Left colon (tissue), 2 donors: ENCODE data around the gene MAG. TPM values are rescaled to one million over a fixed set of nuclear protein-coding genes. Genes with fewer than 3 reads are reported as not detected.
"Not testable (repeated sequence)": the region's sequence is repeated elsewhere in the genome, so short reads cannot be mapped to it uniquely, and the experiment has no call there.

ENCODE experiments used
- ATAC-seq: fragments of 200-7000 bp; cut with Tn5 transposase; one replicate; pipeline ENCODE4 v1.9.1; 2020; ENCODE audit warnings: mild to moderate bottlenecking, moderate library complexity
- DNase-seq, 2 donors: peaks; one replicate each; pipeline ENCODE4 v3.0.0-alpha.2; 2020
- intact Hi-C, 2 donors: fragments of 100-400 bp; cut with DNase I in 1 of 2; cut with micrococcal nuclease in 1 of 2; formaldehyde crosslinking; loops; one replicate each; pipeline versions ENCODE4 v1.11.2 to v1.14.0; 2022; cut with DNase I, micrococcal nuclease
- total RNA-seq, 2 donors: library from RNA; stranded (reverse); fragmentation: NEBNext Ultra II Directional; extraction: Animal tissue kit (Norgen Biotek cat#: 25700); gene quantifications; one replicate each; pipeline ENCODE4 v1.2.1, GENCODE V29; 2021
- donor health status: DM: no; HTN: no; CAD: no.
- donor health status: DM: yes; HTN: yes; CAD: no.

The MAG gene
- total RNA-seq, 2 donors from 2014 or later = not detected

DNA sequence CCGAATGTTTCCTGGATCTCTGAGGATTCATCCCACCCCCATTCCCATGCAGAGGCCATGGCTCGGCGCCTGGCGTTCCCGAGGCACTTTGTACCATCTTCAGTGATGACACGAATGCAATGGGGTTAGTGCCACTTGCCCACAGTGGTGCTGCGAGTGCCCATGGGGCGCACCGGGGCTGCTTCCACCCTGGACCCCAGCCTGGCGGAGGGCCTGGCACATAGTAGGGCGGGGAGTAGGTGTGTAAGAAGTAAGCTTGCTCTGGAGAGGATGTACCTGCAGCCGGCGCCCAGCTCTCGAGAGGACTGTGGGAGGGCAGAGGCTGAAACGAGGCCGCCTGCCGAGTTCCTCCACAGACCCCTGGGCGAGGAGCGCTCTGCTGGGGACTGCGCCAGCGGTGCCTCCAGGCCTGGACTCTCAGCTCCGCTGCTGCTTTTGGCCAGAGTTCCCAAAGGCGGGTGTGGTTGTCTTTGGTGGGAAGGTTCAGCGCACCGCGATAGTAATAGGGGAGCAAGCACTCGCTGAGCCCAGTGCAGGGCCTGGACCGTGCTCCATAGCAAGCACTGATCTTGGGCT is 15.2 kb upstream of the MAG start:
- no peak for DNase-seq
- ATAC-seq = no peak
- intact Hi-C loops = loop anchor here in 1 of 2 donors (10.0 kb wide), 1 partner anchor 132 kb away; the partner anchor contains the start of gene FXYD7

DNA sequence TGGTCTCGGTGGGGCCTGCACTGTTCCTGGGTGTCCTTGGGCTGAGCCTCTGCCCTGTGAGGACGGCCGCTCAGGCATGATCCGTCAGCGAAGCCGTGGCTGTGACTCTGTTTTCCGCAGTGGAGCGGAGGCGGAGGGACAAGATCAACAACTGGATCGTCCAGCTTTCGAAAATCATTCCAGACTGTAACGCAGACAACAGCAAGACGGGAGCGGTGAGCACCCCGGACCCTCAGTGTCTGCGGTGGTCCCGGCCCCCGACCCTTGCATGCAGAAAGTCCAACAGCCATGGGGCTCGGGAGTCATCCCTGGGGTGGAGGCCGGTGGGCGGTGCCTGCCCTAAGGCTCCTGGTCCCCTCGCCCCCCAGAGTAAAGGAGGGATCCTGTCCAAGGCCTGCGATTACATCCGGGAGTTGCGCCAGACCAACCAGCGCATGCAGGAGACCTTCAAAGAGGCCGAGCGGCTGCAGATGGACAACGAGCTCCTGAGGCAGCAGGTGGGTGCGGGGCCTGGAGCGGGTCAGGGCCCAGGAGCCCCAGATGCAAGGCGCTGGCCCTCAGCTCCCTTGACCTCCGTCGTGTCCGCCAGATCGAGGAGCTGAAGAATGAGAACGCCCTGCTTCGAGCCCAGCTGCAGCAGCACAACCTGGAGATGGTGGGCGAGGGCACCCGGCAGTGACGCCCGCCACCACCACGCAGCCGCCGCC is 13.2 kb upstream of the MAG start:
- peak; percentile 3 for ATAC-seq
- intact Hi-C loops = loop anchor here in 1 of 2 donors (10.0 kb wide), 1 partner anchor 134 kb away; the partner anchor contains the start of gene FXYD7
- DNase-seq = no peak

DNA sequence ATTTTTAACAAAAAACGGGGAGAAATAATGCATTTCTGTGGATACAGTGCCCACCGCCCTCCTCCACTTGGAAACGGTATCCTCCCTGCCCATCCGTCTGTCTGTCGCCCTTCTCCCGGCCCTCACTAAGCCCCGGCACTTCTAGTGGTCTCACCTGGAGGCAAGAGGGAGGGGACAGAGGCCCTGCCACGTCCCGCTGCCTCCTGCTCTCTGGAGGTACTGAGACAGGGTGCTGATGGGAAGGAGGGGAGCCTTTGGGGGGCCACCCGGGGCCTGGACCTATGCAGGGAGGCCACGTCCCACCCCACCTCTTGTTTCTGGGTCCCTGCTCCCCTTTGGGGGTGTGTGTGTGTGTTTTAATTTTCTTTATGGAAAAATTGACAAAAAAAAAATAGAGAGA is 12.6 kb upstream of the MAG start:
- no peak for DNase-seq
- ATAC-seq = no peak
- intact Hi-C loops = loop anchor here in 1 of 2 donors (10.0 kb wide), 1 partner anchor 135 kb away; the partner anchor contains the start of gene FXYD7

DNA sequence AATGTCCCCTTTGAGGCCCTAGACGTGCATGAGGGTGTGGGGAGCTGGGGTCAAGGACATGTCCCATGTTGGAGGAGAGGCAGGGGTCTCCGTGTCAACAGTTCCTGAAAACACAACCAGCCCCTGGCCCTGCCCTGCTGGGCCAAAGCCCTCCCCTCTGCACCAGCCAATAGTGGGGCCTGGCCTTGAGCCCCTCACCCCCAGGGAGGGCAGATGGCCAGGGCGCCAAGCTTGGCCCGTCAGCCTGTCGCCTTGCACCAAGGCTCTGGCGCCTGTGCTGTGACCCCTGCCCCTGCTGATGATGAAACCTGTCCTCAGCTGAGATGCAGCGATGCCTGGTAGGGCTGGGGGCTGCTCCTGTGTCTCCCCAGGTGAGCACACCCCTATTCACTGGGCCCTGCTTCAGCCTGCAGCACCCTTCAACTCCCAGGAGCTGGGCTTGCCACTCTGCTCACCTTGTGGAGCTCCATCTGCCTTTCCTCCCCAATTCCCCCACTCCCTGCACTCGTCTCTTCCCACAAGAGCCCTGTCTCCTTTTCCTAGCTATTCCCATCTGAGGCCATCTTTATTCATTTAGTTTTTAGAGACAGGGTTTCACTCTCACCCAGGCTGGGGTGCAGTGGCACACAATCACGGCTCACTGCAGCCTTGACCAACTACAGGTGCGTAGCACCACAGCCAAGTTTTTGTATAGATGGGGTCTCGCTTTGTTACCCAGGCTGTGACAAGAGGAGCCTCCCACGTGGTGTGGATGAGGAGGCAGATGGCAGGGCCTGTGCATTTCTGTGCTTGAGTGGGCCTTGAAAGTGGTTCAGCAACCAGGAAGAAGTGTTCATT is 11.8 kb upstream of the MAG start:
- no peak for DNase-seq
- peak; percentile 11 for ATAC-seq
- intact Hi-C loops = loop anchor here in 1 of 2 donors (10.0 kb wide), 1 partner anchor 135 kb away; the partner anchor contains the start of gene FXYD7

DNA sequence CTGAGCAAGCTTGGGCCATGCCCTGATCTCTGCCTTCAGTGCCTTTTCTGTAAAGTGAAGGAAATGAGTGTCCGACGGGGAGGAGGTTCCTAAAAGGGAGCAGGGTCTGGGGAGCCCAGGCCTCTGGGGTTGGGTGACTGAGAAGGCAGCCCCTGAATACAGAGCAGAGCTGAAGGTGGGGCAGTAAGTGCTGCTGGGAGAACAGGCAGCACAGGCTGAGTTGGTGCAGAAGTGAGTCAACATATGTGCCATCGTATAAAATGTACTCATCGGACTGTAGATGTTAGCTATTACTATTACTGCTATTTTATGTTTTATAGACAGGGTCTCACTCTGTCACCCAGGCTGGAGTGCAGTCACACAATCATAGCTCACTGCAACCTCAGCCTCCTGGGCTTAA is 10.7 kb upstream of the MAG start:
- intact Hi-C loops = no loop called here
- ATAC-seq = no peak

DNA sequence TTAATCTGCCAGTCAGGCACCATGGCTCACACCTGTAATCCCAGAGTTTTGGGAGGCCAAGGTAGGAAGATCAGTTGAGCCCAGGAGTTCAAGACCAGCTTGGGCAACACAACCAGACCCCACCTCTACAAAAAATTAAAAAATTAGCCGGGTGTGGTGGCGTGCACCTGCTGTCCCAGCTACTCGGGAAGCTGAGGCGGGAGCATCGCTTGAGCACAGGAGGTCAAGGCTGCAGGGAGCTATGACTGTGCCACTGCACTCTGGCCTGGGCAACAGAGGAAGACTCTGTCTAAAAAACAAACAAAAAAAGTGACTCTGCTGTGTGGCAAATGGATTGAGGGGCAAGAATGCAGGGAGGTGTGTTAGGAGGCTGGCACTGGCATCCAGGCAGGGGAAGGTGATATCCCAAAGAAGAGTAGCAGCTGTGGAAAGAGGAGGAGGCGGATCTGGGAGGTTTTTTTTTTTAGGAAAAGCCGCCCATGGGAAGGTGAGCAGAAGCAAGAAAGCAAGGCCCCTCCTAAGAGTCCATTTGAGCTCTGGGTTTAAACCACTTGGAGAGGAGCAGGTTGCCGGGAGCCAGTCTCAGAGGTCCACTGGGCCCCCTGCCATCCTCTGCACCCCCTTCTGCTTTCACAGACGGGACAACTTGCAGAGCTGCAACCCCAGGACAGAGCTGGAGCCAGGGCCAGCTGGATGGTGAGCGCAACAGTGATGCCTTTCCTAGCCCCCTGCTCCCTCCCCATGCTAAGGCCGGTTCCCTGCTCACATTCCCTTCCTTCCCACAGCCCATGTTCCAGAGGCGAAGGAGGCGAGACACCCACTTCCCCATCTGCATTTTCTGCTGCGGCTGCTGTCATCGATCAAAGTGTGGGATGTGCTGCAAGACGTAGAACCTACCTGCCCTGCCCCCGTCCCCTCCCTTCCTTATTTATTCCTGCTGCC is 7.5 kb upstream of the MAG start:
- ATAC-seq (no peak), DNase-seq (no peak)
- intact Hi-C loops = no loop called here

More for the DNA sequence above, 10.7 kb upstream of the MAG start:
- DNase-seq = no peak

DNA sequence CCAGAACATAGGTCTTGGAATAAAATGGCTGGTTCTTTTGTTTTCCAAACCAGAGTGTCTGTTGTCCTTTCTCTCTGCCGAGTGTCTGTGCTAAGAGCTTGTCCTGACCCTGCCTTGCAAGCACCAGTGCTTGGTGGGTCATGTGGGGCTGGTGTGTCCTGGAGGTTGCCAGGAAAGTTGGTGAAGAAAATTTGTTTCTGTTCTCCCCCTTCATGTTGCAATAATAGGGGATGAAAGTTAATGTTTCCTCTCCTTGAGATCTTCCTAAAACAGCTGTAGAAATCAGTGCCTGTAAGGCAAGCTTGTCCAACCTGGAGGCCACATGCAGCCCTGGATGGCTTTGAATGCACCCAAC is 6.9 kb upstream of the MAG start:
- intact Hi-C loops = no loop called here
- ATAC-seq (no peak), DNase-seq (no peak)

DNA sequence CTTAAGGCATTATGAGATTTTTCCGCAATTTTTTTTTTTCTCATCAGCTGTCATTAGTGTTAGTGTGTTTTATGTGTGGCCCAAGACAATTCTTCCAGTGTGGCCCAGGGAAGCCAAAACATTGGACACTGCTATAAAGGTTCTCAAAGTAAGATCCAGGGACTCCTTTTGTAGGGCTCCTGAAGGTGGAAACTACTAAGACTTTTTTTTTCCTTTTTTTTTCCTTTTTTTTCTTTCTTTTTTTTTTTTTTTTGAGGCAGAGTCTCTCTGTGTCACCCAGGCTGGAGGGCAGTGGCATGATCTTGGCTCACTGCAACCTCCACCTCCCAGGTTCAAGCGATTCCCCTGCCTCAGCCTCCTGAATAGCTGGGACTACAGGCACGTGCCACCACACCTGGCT is 6.5 kb upstream of the MAG start:
- intact Hi-C loops, ATAC-seq: not testable (repeated sequence)

DNA sequence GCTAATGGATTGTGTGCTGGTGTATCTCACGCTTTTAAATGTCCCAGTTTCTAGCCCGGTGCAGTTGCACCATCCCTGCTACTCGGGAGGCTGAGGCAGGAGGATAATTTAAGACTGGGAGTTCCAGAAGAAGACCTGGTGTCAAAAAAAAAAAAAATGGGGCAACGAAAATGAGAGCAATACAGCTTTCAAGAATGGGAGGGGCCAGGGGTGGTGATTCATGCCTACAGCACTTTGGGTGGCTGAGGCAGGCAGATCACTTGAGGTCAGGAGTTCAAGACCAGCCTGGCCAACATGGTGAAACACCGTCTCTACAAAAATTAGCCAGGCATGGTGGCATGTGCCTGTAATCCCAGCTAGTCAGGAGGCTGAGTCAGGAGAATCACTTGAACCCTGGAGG is 5.9 kb upstream of the MAG start:
- ATAC-seq, intact Hi-C loops, DNase-seq: not testable (repeated sequence)

More for the DNA sequence above, 6.5 kb upstream of the MAG start:
- not testable (repeated sequence) for DNase-seq

DNA sequence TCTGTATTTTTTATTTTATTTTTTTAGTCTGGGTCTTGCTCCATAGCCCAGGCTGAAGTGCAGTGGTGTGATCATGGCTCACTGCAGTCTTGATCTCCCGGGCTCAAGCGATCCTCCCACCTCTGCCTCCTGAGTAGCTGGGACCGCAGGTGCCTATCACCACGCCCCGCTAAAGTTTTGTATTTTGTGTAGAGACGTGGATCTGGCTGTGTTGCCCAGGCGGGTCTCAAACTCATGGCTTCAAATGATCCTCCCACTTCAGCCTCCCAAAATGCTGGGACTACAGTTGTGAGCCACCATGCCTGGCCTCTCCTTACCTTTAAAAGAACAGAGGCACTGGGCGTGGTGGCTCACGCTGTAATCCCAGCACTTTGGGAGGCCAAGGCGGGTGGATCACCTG is 4.2 kb upstream of the MAG start:
- ATAC-seq = no peak
- intact Hi-C loops = no loop called here
- DNase-seq = no peak

DNA sequence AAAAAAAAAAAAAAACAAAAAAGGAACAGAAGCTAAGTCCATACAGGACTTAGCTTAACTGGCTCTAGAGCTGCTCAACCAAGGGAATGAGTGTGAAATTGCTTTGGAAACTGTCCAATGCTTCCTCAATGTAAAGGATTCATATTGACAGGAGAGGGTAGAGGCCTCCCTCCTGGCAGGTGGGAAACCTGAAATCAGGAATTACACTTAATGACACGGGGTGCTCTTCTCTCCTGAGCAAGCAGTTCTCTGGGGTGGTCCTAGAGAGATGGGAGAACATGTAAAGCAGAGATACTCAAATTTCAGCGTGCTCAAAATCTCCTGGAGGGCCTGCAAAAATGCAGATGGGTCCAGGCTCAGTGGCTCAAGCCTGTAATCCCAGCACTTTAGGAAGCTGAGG is 3.6 kb upstream of the MAG start:
- no peak for DNase-seq
- intact Hi-C loops = no loop called here
- ATAC-seq = no peak

DNA sequence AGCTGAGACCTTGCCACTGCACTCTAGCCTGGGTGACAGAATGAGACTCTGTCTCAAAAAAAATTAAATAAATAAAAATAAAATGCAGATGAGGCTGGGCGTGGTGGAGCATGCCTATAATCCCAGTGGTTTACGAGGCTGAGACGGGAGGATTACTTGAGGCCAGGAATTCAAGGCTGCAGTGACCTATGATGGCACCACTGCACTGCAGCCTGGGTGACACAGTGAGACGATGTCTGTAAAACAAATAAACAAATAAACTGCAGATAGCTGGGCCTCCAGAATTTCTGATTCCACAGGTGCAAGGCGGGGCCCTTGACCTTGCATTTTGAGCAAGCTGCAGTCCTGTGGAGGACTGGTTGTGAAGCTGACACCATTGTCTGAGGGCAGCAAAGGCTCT is 3.1 kb upstream of the MAG start:
- ATAC-seq (no peak), DNase-seq (no peak)

DNA sequence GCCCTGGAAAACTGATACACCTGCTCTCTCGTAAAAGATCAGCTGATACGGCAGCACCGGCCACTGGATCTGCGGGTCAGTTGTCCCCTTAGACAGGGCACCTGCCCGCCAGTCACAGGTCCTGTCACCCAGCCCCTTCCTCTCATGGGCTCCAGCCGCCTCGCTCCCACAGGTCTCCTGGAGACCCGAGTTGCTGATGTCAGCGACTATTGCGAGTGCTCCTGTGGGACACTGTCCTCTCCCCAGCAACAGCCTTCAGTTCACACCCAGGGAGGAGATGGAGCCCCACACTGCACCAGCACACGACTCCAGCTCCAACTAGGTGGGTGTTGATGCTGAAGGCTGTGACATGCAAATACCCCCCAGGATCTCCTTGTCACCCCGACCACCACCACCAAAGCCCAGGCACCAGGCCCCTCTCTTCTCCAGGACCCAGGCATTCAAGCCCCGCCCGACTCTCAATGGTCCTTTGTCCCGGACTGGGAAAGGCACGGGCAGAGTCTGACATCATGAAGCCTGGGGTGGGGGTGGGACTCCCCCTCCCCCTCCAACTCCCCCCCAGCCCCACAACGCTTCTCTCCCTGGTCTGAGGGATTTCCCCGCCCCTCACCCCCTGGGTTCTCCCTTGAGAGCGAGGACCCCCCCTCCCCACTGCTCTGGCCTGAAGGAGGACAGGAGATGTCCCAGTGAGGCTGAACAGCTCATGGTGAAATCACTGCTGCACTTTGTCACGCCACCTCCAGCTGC is 1.4 kb upstream of the MAG start:
- intact Hi-C loops = no loop called here
- ATAC-seq = no peak

More for the DNA sequence above, 3.1 kb upstream of the MAG start:
- intact Hi-C loops = no loop called here

DNA sequence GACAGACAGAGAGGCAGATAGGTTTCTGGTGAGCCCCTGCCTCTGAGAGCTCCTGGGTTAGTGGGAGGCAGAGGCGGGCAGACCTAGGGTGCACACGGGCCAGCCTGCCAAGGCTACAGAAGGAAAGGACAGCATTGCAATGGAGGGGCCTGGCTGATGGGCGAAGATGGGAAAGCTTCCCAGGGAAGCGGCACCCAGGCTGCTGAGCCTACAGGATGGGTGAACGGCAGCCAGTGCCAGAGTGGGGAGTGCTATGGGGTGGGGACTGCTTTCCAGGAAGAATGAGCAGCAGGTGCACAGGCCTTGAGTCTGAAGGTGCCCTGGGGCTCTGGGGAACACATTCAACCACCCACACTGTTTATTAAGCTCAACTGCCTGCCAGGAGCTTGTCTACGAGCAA is 702 bp upstream of the MAG start:
- intact Hi-C loops = no loop called here
- ATAC-seq = no peak

More for the DNA sequence above, 1.4 kb upstream of the MAG start:
- no peak for DNase-seq

DNA sequence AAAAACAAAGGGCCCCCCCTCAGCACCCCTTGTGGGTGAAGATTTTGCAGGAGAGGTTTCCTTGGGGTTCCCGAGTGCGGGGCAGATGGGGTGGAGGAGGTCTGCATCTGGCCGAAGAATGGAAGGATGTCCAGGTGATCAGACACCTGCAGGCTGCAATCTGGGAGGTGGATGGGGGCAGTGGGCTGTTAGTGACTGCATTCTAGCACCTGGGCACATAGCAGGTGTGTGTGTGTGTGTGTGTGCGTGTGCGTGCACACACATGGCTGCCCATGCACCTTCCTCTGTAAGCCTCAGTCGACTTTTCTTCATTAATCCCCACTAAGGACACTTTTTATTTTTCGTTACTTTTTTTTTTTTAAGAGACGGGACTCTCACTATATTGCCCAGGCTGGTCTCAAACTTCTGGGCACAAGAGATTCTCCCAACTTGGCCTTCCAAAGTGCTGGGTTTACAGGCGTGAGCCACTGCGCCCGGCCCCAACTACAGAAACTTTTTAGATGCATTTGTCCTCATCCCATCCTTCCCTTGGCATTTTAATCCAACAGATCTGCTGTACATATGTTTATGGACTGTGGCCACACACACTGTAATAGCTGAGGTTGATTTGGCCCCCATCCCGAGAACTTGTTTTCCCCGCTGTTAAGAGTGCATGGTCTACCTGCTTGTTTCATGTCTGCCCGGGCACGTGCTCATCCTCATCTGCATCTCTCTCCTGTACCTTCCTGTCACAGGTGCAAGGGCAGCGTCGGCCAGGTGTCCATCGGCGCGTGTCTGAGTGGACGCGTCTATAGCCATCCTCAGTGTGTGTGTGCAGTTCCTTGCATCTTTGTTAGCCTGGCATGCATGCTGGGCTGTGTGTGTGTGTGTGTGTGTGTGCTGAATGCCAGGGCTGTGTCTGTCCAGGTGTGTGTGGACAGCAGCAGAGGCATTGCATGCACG is 731 bp downstream of the MAG start:
- intact Hi-C loops = no loop called here
- no peak for ATAC-seq

More for the DNA sequence above, 702 bp upstream of the MAG start:
- no peak for DNase-seq

DNA sequence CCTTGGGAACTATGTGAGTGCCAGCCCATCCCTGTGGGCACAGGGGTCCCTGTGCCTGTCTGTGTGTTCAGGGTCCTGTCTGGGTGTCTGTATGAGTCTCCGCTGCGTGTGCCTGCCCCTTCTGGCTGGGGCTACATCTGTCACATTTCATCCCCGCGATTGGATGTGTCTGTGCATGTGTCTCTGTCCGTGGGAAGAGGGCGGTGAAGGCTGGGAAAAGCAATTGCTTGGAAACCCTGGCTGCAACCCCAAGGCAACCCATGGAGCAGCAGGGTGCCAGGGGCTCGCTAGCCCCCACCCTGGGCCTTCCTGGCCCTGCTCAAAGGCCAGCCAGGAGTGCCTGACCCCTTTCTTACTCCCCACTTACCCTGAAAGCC is 1.4 kb downstream of the MAG start:
- DNase-seq (no peak), ATAC-seq (no peak)
- intact Hi-C loops = no loop called here

More for the DNA sequence above, 731 bp downstream of the MAG start:
- no peak for DNase-seq

DNA sequence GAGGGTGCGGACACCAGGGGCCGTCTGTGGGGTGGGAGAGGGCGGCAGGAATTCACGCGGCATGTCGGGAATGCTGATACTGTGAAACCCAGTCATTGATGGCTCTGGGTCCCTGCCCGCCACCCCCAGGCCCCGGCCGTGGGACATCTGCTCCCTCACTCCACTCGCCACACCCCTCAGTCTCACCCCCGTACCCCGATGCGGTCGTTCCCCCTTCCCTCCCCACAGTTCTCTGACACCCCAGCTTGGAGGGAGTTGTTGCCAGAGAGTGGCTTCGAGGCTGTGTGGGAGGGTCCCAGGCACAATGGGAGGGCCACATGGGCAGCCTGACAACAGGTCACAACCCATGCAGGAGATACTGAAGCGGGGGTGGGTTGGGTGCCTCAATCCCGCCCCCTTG is 1.8 kb downstream of the MAG start:
- intact Hi-C loops = no loop called here
- no peak for ATAC-seq
- DNase-seq = no peak
